GM21447 (cell line): ENCODE results near the gene ANKRD31.

Experiments
- ATAC-seq: cut with Tn5 transposase; IDR thresholded peaks from one replicate; pipeline ENCODE4 v1.9.1; 2021; ENCODE audit not compliant: unreplicated experiment

Gene ANKRD31

DNA sequence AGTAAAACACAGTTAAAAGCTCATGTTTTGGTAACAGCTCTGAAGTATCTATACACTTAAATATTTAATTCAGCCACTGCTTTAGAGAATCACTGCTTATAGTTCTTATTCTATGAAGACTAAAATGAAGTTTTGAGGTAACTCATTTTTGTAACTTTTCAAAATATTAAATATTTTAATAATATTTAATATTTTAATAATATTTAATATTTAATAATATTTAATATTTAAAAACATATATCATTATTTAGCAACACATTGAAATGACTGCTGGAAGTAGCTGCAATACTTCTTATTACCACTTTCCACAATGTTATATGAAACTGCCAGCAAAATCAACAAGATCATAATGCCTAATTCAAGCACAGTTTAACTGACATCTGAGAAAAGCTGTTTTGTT, 165.6 kb downstream of the ANKRD31 start:
- no peak for ATAC-seq

DNA sequence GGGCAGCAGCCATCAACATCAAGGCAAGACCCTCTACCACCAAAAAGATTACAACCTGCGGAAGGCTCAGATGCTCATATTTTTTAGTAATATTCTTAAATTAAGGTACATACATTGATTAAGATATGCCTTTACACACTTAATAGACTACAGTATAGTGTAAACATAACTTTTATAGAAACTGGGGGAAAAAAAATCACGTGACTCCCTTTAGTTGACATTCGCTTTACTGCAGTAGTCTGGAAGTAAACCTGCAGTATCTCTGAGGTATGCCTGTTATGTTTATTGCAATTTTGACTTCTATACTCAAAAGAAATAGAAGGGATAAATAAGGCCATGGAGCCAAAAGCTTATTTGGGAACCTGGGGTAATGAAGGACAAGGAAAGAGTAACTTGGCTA, 169.2 kb downstream of the ANKRD31 start:
- ATAC-seq = no peak

DNA sequence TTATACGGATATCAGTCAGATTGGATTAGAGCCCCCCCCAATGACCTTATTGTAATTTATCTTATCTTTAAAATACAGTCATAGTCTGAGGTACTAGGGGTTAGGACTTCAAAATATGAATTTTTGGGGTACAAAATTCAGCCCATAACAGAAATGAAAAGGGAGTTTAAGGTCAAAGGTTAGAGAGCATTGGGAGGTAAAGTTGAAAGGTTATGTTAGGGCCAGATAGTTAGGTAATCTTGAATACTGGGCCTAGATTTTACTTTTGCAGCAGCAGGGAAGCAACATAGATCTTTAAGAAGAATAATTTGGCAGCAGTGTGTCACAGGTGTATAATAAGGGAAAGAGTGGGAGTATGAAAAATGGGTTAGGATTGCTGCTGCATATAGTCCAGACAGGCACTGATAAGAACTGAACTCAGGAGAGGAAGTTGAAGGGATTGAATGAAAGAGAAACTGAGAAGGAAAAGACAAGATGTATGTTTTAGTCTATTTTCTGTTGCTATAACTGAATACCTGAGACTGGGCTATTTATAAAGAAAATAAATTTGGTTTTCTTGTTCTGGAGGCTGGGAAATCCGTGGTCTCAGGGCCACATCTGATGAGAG, 173.7 kb downstream of the ANKRD31 start:
- no peak for ATAC-seq

DNA sequence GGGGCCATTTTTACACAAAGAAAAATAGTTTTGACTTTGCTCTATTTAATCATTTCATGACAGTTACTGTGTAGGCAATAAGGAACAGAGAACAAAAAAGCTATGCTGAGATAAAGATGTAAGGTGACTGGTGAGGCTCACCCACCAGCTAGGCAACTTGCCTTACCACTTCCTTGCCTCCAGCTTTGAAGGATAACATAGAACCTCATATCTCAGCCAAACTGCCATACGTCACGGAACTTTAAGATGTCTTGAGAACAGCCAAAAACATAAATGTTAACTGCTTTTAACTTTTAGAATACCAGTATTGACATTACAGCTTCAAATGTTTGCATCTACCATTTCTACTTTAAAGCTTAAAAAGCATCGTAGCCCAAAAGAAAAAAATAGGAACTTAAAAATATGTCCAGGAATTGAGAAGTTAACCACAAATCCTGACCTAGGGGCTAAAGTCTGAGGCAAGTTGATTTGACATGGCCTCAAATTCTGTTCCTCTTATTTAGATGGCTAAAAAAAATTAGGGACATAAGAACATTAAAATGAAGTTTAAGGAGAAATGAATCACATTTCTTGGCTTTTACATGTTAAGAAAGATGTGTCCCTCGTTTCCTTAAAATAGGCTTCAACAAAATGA, 176.6 kb downstream of the ANKRD31 start:
- no peak for ATAC-seq

DNA sequence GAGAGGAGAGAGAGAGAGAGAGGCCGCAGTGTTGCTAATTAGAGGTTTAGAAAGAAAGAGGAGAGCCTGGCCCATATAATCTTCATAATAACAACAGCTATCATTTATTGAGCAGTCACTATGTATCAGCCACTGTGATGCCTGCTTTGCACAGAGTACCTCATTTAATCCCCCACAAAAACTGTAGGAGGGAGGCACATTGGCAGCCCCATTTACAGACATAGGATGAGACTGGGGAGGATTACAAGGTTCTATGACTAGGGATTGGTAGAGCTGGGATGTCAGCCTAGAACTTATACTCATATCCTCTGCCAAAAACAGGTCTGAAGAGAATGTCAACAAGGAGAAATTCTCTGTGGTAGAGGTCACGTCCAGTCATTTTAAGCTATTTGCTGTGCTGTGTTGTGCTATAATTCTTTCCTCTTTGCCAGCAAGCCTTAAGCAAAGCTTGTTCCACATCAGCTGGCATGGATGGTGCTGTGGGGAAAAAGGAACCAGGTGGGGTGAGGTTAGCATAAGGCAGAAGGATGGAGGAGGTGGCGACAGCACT, 177.6 kb downstream of the ANKRD31 start:
- no peak for ATAC-seq

DNA sequence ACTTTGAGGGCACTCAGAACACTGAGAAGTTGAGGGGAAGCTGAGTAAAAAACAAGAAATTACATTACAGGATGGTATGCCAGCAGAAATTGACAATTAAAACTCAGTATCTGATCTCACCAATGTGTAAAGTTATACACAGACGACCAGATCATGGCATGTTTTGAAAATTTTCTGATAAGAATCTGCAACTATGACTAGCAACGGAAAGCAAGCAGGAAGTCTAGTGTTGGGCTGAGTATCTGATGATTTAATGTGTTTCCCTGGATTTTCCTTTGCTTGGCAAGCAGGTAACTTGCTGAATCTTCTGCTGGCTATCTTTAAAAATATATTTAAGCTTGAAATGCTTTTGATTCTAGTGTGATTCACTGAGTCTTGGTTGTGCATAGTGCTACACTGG, 179.1 kb downstream of the ANKRD31 start:
- ATAC-seq = no peak

DNA sequence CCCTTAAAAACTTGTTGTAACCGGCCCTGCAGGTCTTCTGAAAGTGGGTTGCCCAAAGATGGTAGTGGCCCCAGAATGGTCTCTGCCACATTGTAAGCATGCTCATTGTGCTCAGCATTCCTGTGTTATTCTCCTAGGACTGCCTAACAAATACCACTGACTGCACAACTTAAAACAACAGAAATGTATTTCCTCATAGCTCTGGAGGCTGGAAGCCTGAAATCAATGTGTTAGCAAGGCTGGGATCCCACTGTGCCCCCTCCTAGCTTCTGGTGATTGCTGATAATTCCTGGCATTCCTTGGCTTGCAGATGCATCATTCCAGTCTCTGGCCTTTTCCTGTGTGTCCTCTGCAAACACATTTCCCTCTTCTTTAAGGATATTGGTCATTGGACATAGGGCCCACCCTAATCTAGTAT, 180.9 kb downstream of the ANKRD31 start:
- no peak for ATAC-seq

DNA sequence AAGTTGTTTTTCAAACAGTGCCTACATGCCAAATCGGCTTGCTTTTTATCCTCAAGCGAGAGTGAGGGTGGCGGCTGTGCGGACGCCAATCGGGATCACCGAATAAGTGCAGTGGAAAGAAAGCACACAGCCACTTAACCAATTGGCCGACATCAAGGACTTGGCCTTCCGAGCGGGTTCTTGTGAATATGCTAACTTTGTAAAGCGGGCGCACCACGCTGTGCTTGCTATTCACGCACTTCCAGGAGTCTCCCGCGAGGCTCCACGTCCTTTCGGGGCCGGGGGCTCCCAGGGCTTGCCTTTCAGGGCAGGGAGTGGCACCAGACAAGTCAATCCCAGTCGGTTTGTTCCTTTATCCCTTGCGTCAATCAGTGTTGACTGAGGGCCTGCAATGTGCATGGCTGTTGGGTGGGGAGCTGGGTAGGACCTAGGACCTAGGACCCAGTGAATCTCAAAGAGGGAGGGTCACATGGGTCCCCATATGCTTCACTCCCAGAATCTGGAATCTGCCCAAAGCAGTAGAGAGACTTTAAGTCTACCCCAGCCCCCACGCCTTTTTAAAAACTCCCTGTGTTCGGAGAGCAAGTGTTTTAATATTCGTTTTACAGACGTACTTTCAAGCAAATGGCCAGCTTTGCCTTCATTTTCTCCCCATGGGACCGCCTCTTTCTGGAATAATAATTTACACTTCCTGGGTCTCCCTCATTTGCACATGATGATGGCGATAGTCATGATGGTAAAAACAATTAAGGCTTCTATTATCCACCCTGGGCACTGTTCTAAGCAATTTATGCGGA, 182.3 kb downstream of the ANKRD31 start:
- ATAC-seq = no peak

DNA sequence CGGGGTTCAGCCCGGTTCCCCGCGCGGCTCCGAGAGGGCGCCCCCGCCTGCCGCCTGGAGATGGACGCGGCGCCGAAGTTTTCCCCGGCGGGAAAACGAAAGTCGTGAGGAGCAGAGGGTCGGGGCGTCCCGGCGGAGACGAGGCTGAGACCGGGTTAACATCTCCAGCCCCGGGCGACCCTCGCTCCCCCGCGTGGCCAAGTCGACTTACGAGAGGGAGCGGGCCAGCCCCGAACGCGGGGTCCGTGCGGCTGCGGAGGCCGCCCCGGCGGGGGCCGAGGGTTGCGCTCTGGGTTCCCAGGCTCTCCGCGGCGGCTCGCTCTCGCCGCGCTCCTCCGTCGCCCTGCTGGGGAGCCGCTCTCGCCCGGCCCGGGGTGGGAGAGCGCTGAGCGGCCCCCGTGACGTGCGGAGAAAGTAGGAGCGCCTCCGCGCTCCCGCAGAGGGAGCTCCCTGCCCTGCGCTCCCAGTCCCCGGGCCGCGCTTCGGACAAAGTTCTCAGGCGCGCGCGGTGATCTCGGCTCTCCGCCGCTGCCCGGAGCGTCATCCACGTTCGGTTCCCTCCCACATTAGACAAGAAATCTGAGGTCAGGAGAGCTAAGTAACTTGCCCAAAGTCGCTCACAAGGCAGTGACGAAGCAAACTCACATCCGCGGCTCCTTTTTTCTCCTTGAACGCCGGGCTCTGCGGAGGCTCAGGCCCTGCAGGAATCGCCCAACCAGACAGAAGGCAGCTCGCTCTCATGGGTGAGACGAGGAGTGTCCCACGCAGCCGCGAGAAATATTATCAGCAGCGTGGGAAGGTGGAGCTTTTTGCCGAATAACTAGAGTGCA, 183.2 kb downstream of the ANKRD31 start:
- ATAC-seq = no peak

DNA sequence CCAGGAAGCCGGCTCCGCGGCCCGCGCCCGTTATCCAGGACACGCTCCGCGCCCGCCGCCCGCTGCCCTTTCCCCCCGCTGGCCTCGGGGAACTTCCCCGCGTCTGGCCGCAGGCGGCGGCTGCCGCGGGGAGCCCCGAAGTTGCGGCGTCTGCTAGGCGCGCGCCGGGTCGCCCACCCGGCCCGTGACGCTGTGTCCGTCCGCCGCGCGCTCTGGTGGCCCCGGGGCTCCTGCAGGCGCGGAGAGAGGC, 183.7 kb downstream of the ANKRD31 start:
- no peak for ATAC-seq

DNA sequence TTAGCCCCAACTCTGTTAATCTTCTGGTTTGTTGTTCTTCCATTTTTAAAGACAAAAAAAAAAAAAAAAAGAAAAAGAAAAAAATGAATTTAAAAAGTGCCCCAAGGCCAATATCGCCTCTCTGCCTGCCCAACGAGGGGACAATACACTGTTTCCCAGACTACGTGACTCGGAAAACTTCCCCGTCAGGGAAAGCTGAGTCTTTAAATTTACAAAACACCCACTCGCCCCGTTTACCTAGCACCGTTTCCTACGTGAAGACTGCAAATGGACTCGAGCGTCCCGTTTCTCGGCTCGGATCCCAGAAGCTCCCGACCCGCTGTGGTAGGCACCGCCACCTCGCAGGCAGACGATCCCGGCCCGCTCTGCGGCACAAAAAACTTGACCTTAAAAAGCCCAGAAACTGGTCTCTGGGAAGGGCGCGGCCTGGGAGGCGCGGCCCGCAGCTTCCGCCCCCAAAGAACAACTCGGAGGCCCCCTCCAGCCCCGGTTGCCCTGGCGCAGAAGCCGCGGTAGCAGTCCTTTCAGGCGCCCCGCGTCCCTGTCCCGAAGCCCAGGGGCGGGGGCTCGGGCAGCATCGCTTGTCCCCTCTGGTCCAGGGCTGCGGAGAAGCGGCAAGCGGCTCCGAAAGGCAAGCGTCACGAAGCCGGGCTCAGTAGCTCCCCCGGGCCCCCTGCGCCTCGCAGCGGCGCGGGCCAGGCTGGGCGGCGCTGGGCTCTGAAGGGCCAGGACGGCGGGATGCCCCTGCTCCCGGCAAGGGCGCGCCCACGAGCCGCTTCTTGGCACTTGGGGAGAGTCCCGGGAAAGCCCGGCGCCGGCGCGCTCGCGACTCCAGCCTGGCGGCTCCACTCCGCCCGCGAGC, 184.3 kb downstream of the ANKRD31 start, which contains the start of gene GCNT4:
Gene GCNT4 (minus strand): TSS at position 367 of the 862 bp plus-strand sequence. CDS start 22,521 bp downstream, outside the sequence.
- ATAC-seq = no peak

DNA sequence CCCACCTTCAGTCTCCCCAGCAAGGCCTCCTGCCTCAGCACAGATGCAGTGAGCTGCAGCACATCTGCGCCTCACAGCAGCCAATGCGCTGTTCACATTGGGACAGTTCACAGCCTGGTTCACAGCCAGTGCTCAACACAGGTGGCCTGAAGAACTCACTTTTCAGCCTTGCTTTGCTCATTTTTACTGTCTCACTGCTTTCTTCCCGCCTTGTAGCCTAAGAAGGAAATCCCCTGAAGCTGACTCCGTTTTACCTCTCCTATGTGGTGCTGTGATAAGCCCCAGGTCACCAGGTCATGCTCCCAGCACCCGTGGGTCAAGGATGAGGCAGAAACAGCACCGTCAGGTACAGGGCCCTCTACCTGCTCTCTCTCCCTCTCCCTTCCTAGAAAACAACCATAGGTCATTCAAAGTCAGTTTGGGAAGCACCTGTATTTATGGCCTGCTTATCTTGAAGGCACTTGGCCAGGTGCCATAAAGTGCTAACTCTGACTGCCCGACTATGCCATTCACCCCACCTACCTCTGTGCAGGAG, 185.4 kb downstream of the ANKRD31 start:
- no peak for ATAC-seq

DNA sequence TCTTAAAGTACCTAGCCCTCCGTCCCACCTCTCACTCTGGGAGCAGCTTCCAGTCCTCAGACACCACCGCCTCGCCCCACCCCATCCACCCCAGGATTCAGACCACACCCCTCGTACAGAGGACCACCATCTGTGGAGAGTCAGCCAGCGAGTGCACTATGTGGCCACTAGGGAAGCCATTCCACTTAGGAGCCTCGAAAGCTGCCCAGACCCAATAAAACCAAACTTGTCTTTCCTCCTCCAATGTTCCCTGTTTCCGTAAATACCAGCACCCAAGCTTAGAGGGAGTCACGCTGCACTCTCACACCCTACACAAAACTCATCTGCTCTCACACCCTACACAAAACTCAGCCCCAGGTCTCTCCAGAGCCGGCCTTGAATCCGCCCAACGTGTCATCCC, 186.3 kb downstream of the ANKRD31 start:
- ATAC-seq = no peak

DNA sequence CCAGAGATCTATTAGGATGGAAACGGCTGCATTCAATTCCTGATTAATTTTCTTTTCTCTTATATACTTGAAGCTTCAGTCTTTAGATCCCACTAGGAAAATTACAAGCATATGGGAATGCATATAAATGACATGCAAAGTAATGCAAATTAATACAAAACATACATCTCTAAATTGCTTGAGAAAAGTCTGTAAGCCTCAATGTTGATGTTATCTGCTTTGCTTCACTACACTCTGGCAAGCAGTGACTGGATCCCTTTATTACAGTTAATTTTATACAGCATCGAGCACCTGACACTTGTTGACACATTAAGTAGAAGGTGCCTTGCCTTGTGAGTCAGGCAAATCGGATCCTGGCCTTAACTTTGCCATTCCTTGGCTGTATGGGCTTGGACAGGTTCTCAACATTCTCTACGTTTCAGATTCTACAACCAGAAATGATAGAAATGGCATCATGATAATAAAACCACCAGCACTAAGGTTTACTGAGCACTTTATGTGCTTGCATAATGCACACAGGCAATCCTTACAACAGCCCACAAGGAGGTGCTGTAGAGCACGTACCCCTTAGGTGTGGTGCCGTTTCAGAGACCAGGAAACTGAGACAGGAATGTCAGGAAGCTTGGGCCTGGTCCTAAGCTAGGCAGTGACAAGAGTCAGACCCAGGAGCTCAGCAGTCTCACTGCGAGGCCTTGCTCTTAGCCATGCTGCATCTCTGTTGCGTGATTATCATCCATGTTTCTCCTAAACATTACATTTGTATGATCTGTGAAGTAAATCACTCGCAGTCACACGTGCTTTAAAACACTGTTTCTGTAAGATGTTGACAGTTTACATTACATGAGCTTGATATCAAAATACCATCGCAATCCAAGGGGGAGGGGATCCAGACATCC, 187.0 kb downstream of the ANKRD31 start:
- ATAC-seq = no peak

DNA sequence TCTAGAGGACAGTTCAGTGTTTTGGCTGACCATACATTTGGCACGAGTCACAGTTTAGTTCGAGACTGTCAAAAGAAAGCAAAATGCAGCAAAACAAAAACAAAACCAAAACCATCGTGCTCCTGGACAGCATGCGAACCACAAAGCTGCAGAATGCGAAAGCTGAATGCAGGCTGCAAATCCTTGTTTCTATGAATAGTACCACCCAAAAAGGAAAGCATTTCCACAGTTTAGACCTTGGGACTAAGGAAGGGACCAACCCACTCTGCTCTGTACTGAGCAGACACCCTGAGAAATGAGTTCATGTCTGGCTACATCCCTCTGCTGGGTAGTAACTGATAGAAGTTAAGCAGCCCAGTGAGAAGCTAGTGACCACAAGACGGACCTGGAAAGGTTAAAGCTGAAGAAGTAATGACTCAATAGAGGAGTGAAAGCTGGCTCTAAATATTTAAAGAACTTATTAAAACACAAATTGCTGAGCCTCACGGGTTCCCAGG, 188.2 kb downstream of the ANKRD31 start:
- ATAC-seq = no peak

DNA sequence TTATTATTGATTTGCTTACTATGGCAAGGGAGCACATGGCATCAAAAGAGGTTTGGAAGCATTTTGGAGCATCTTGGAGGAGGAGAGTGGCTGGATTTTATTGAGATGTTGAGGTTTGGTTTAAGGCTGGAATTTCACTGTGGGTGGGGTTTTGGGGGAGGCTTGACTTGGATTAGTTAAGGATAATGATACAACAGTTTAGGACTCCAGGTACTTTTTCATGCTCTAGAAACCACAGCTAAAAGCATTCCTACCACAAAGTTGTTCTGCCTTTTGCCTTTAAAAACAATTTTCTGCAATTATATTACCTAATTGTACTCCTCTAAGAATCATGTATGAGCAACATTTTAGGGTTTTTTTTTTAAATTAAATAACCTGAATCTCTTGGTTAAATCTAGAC, 189.3 kb downstream of the ANKRD31 start:
- ATAC-seq = no peak

DNA sequence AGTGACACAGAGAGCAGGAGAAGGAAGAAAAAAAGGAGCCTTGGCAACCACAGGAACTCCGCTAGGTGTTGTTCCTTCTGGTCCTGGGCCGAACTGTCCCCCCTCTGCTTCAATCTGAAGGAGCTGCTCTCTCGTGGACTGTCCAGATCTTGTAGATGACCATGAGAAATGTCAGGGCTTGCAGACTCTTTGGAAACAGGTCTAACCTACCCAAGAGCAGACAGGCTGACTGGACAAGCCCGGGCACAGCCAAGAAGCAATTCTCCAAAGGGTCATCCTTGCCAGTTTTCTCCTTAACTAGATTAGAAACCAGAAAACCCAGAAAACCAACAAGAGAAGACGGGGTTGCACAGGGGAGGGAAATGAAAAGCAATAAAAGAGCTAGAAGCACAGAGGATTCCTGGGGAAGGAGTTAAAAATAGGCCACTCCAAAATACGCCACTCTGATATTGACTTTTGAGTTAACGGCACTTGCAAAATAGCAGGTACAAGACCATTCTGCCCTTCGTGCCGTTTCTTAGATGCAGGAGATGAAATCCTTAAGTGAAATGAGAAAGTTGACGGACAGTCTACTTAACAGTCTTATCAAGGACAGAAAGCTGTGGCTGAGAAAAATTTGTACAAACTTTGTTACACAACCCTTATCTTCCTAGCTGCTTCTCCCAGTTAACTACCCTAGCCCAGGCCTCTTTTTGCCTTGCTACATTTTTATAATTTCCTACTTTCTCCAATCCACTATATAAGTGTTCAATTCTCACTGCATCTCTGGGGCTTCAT, 190.1 kb downstream of the ANKRD31 start:
- no peak for ATAC-seq

DNA sequence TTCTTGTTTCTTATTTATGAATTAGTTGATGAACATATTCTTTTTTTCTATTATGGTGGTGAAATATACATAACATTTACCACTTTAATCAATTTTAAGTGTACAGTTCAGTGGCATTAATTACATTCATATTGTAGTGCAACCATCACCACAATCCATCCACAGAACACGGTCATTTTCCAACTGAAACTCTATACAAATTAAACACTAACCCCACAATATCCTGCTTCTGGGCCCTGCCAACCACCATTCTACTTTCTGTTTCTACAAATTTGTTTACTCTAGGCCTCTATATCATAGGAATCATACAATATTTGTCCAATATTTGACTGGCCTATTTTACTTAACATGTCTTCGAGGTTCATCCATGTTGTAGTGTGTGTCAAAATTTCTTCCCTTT, 191.6 kb downstream of the ANKRD31 start:
- no peak for ATAC-seq
